Measurements from ENCODE around the gene TMEM94. TPM values are rescaled to one million over a fixed set of nuclear protein-coding genes. Genes with fewer than 3 reads are reported as not detected.
"Not testable (repeated sequence)": the region's sequence is repeated elsewhere in the genome, so short reads cannot be mapped to it uniquely, and the experiment has no call there.

TMEM94 gene
- total and polyA plus RNA-seq, 2 experiments from 2014 or later, result 43.5 to 53.5 TPM

- H3K4me1 ChIP-seq (ENCODE audit: insufficient read depth), result no peaks in the 10 kb centered on the region
- no peak overlapping the region for H3K4me3 ChIP-seq
- no peak overlapping the region for H3K4me2 ChIP-seq
- H3K9me2 ChIP-seq (replicated peaks; ENCODE audit: insufficient read depth), result no peaks in the 10 kb centered on the region
- DNase-seq (ENCODE audit: low spot score), result no peak
- 98% methylated on average over 2 of the region's 2 CpGs for WGBS (ENCODE audit: low lambda C conversion rate, missing lambda C conversion rate)
- no peak for TF ChIP-seq EZH2 (IDR thresholded peaks at IDR 0.05; ENCODE audit: borderline replicate concordance)
- no peak for TF ChIP-seq EZH2phosphoT487 (IDR thresholded peaks at IDR 0.05; ENCODE audit: low read depth, severe bottlenecking, unreplicated experiment)
- H2AFZ ChIP-seq, result no peak overlapping the region
- H3K36me3 ChIP-seq (replicated peaks; ENCODE audit: insufficient read depth, low read depth), result no peaks in the 10 kb centered on the region
- H3K79me2 ChIP-seq, result no peaks in the 10 kb centered on the region
- no peak overlapping the region for H3K27ac ChIP-seq
- H3K9me3 ChIP-seq (ENCODE audit: low read depth), result no peaks in the 10 kb centered on the region
- H4K20me1 ChIP-seq (ENCODE audit: insufficient read depth, poor library complexity, severe bottlenecking), result no peaks in the 10 kb centered on the region
- no peaks in the 10 kb centered on the region for H3K27me3 ChIP-seq
Measured at GRCh38 chr17:75439287-75439686, 17.1 kb upstream of the TMEM94 start.

GRCh38 chr17:75440738-75441448 lies 15.5 kb upstream of the TMEM94 start:
- H3K4me2 ChIP-seq, result no peak overlapping the region
- H3K36me3 ChIP-seq (replicated peaks; ENCODE audit: insufficient read depth, low read depth), result no peaks in the 10 kb centered on the region
- H3K9me3 ChIP-seq (ENCODE audit: low read depth), result no peaks in the 10 kb centered on the region
- no peaks in the 10 kb centered on the region for H3K9me2 ChIP-seq (replicated peaks; ENCODE audit: insufficient read depth)
- DNase-seq (ENCODE audit: low spot score), result no peak
- H3K4me3 ChIP-seq, result no peak overlapping the region
- no peaks in the 10 kb centered on the region for H3K79me2 ChIP-seq
- no peaks in the 10 kb centered on the region for H3K4me1 ChIP-seq (ENCODE audit: insufficient read depth)
- H4K20me1 ChIP-seq (ENCODE audit: insufficient read depth, poor library complexity, severe bottlenecking), result no peaks in the 10 kb centered on the region
- TF ChIP-seq EZH2phosphoT487 (IDR thresholded peaks at IDR 0.05; ENCODE audit: low read depth, severe bottlenecking, unreplicated experiment) (no peak), EZH2 (IDR thresholded peaks at IDR 0.05; ENCODE audit: borderline replicate concordance) (no peak)
- TF ChIP-seq, protein P1, sequence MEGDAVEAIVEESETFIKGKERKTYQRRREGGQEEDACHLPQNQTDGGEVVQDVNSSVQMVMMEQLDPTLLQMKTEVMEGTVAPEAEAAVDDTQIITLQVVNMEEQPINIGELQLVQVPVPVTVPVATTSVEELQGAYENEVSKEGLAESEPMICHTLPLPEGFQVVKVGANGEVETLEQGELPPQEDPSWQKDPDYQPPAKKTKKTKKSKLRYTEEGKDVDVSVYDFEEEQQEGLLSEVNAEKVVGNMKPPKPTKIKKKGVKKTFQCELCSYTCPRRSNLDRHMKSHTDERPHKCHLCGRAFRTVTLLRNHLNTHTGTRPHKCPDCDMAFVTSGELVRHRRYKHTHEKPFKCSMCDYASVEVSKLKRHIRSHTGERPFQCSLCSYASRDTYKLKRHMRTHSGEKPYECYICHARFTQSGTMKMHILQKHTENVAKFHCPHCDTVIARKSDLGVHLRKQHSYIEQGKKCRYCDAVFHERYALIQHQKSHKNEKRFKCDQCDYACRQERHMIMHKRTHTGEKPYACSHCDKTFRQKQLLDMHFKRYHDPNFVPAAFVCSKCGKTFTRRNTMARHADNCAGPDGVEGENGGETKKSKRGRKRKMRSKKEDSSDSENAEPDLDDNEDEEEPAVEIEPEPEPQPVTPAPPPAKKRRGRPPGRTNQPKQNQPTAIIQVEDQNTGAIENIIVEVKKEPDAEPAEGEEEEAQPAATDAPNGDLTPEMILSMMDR (IDR thresholded peaks at IDR 0.05; ENCODE audit: poor library complexity), result no peak
- H3K27me3 ChIP-seq, result no peaks in the 10 kb centered on the region
- WGBS (ENCODE audit: low lambda C conversion rate, missing lambda C conversion rate), result 85% methylated on average over 10 of the region's 10 CpGs
- H2AFZ ChIP-seq, result no peak overlapping the region
- H3K27ac ChIP-seq, result no peak overlapping the region

DNA sequence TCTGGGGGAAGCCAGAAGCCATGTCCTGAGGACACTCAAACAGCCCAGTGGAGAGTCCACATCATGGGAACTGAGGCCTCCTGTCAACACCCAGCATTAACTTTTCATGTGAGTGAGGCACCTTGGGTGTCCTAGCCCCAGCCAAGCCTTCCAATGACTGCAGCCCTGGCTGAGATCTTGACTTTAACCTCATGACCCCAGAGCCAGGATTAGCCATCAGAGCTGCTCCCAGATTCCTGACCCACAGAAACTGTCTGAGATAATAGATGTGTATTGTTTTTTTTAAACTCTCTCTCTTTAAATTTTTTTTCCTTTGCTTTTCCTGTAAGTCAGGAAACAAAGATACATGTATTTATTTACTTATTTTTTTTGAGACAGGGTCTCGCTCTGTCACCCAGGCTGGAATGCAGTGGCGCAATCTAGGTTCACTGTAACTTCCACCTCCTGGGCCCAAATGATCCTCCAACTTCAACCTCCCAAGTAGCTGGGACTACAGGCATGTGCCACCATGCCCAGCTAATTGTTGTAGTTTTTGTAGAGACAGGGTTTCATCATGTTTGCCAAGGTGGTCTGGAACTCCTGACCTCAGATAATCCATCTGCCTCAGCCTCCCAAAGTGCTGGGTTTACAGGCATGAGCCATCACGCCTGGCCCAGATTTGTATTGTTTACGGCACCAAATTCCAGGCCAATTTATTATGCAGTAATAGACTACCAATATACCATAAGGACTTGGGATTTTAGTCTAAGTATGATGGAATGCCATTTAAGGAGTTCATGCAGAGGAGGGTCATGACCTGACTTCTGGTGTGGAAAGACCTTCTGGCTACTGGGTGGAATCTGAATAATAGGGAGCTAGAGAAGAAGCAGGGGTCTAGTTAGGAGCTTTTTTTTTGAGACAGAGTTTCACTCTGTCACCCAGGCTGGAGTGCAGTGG lies 14.0 kb upstream of the TMEM94 start:
- no peaks in the 10 kb centered on the region for H3K9me3 ChIP-seq (ENCODE audit: low read depth)
- H3K4me2 ChIP-seq, result no peak overlapping the region
- no peak overlapping the region for H3K4me3 ChIP-seq
- H3K27ac ChIP-seq, result no peak overlapping the region
- DNase-seq (ENCODE audit: low spot score), result no peak
- no peaks in the 10 kb centered on the region for H3K79me2 ChIP-seq
- H2AFZ ChIP-seq, result no peak overlapping the region
- H3K9me2 ChIP-seq (replicated peaks; ENCODE audit: insufficient read depth), result no peaks in the 10 kb centered on the region
- 68% methylated on average over 4 of the region's 4 CpGs for WGBS (ENCODE audit: low lambda C conversion rate, missing lambda C conversion rate)
- no peaks in the 10 kb centered on the region for H4K20me1 ChIP-seq (ENCODE audit: insufficient read depth, poor library complexity, severe bottlenecking)
- H3K4me1 ChIP-seq (ENCODE audit: insufficient read depth), result no peaks in the 10 kb centered on the region
- no peaks in the 10 kb centered on the region for H3K27me3 ChIP-seq
- H3K36me3 ChIP-seq (replicated peaks; ENCODE audit: insufficient read depth, low read depth), result no peaks in the 10 kb centered on the region
- TF ChIP-seq EZH2 (IDR thresholded peaks at IDR 0.05; ENCODE audit: borderline replicate concordance), result no peak
- TF ChIP-seq EZH2phosphoT487 (IDR thresholded peaks at IDR 0.05; ENCODE audit: low read depth, severe bottlenecking, unreplicated experiment), result no peak
- TF ChIP-seq, protein P1 (IDR thresholded peaks at IDR 0.05; ENCODE audit: poor library complexity), result no peak

GRCh38 chr17:75445296-75445695 lies 11.1 kb upstream of the TMEM94 start:
- no peaks in the 10 kb centered on the region for H3K9me2 ChIP-seq (replicated peaks; ENCODE audit: insufficient read depth)
- H3K4me3 ChIP-seq, result no peak overlapping the region
- no peak overlapping the region for H2AFZ ChIP-seq

DNA sequence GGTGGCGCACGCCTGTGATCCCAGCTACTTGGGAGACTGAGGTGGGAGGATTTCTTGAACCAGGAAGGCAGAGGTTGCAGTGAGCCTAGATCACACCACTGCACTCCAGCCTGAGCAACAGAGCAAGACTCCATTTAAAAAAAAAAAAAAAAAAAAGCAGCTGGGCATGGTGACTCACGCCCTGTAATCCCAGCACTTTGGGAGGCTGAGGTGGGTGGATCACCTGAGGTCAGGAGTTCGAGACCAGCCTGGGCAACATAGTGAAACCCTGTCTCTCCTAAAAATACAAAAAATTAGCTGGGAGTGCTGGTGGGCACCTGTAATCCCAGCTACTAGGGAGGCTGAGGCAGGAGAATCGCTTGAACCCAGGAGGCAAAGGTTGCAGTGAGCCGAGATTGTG lies 10.5 kb upstream of the TMEM94 start:
- not testable (repeated sequence) for H3K4me3 ChIP-seq; H3K9me2 ChIP-seq (replicated peaks; ENCODE audit: insufficient read depth); DNase-seq (ENCODE audit: low spot score); H3K79me2 ChIP-seq; H3K4me2 ChIP-seq; H3K27me3 ChIP-seq; H3K9me3 ChIP-seq (ENCODE audit: low read depth); H3K36me3 ChIP-seq (replicated peaks; ENCODE audit: insufficient read depth, low read depth); H3K27ac ChIP-seq; H4K20me1 ChIP-seq (ENCODE audit: insufficient read depth, poor library complexity, severe bottlenecking); H3K4me1 ChIP-seq (ENCODE audit: insufficient read depth); H2AFZ ChIP-seq
- 96% methylated on average over 6 of the region's 6 CpGs for whole genome bisulfite sequencing (ENCODE audit: low lambda C conversion rate, missing lambda C conversion rate)

More at GRCh38 chr17:75445296-75445695, 11.1 kb upstream of the TMEM94 start:
- no peaks in the 10 kb centered on the region for H3K79me2 ChIP-seq
- H3K36me3 ChIP-seq (replicated peaks; ENCODE audit: insufficient read depth, low read depth), result no peaks in the 10 kb centered on the region
- H3K4me2 ChIP-seq, result no peak overlapping the region
- no peak for DNase-seq (ENCODE audit: low spot score)
- no peaks in the 10 kb centered on the region for H4K20me1 ChIP-seq (ENCODE audit: insufficient read depth, poor library complexity, severe bottlenecking)
- no peaks in the 10 kb centered on the region for H3K9me3 ChIP-seq (ENCODE audit: low read depth)
- no peaks in the 10 kb centered on the region for H3K27me3 ChIP-seq
- no peak overlapping the region for H3K27ac ChIP-seq
- WGBS (ENCODE audit: low lambda C conversion rate, missing lambda C conversion rate), result 81% methylated on average over 3 of the region's 3 CpGs
- no peaks in the 10 kb centered on the region for H3K4me1 ChIP-seq (ENCODE audit: insufficient read depth)
- TF ChIP-seq, protein P1 (IDR thresholded peaks at IDR 0.05; ENCODE audit: poor library complexity), result no peak
- TF ChIP-seq EZH2 (IDR thresholded peaks at IDR 0.05; ENCODE audit: borderline replicate concordance), result no peak
- TF ChIP-seq EZH2phosphoT487 (IDR thresholded peaks at IDR 0.05; ENCODE audit: low read depth, severe bottlenecking, unreplicated experiment), result no peak

All from hepatocyte (in vitro differentiated cells).